ENCODE measurements around the gene ACACA. TPM values are rescaled to one million over a fixed set of nuclear protein-coding genes. Genes with fewer than 3 reads are reported as not detected.
A peak's percentile ranks its signal among the peaks of the same experiment; 100 is the strongest.

Gene ACACA
- total and polyA plus RNA-seq, 2 donors from 2014 or later, result 13.8 to 34.9 TPM

GRCh38 chr17:37273409-37274051, 133.1 kb downstream of the ACACA start:
- no peaks in the 10 kb centered on the region for H3K9me3 ChIP-seq (ENCODE audit: control insufficient read depth in 2 of 3, insufficient read depth in 1 of 3, low read length in 3 of 3)
- no peak for TF ChIP-seq CTCF (IDR thresholded peaks at IDR 0.05; ENCODE audit: borderline replicate concordance, extremely low read depth, insufficient read depth)
- no peaks in the 10 kb centered on the region for H3K27me3 ChIP-seq (ENCODE audit: control insufficient read depth, insufficient read depth, low read length)
- H3K4me1 ChIP-seq (ENCODE audit: control insufficient read depth in 2 of 3, insufficient read depth in 2 of 3, low read depth in 1 of 3, low read length in 3 of 3), result no peaks in the 10 kb centered on the region
- H3K4me3 ChIP-seq (ENCODE audit: low read length in 3 of 3), result no peak overlapping the region
- DNase-seq, result peak in 4 of 5 donors; percentile 24 to 84 (median 54)
- H3K36me3 ChIP-seq (ENCODE audit: control insufficient read depth in 2 of 3, insufficient read depth in 3 of 3, low read length in 3 of 3), result peaks cover 0 to 2% (median 0%) of the 10 kb centered on the region in 3 donors
- peak overlapping the region in 1 of 3 donors; percentile 2 for H3K9ac ChIP-seq (ENCODE audit: low read length in 3 of 3)
- no peak overlapping the region for H3K27ac ChIP-seq (ENCODE audit: low read depth in 2 of 2, low read length in 2 of 2)
- FAIRE-seq, result no peak
- intact Hi-C loops (cut with DNase I), result no loop called here

- peaks cover 0 to 9% (median 2%) of the 10 kb centered on the region in 3 donors for H3K9me3 ChIP-seq (ENCODE audit: control insufficient read depth in 2 of 3, insufficient read depth in 1 of 3, low read length in 3 of 3)
- H3K27me3 ChIP-seq (ENCODE audit: control insufficient read depth, insufficient read depth, low read length), result no peaks in the 10 kb centered on the region
- no peak for FAIRE-seq
- H3K4me3 ChIP-seq (ENCODE audit: low read length in 3 of 3), result no peak overlapping the region
- no peaks in the 10 kb centered on the region for H3K4me1 ChIP-seq (ENCODE audit: control insufficient read depth in 2 of 3, insufficient read depth in 2 of 3, low read depth in 1 of 3, low read length in 3 of 3)
- DNase-seq, result no peak
- intact Hi-C loops (cut with DNase I), result no loop called here
- TF ChIP-seq CTCF (IDR thresholded peaks at IDR 0.05; ENCODE audit: borderline replicate concordance, extremely low read depth, insufficient read depth), result no peak
- H3K9ac ChIP-seq (ENCODE audit: low read length in 3 of 3), result no peak overlapping the region
- no peak overlapping the region for H3K27ac ChIP-seq (ENCODE audit: low read depth in 2 of 2, low read length in 2 of 2)
- H3K36me3 ChIP-seq (ENCODE audit: control insufficient read depth in 2 of 3, insufficient read depth in 3 of 3, low read length in 3 of 3), result peaks cover 3 to 12% (median 12%) of the 10 kb centered on the region in 3 donors
Measured at GRCh38 chr17:37265446-37266173, 141.0 kb downstream of the ACACA start.

GRCh38 chr17:37261286-37261685, 145.3 kb downstream of the ACACA start:
- FAIRE-seq, result no peak
- peaks cover 0 to 9% (median 2%) of the 10 kb centered on the region in 3 donors for H3K9me3 ChIP-seq (ENCODE audit: control insufficient read depth in 2 of 3, insufficient read depth in 1 of 3, low read length in 3 of 3)
- H3K27me3 ChIP-seq (ENCODE audit: control insufficient read depth, insufficient read depth, low read length), result no peaks in the 10 kb centered on the region
- no peak for DNase-seq
- no peak for TF ChIP-seq CTCF (IDR thresholded peaks at IDR 0.05; ENCODE audit: borderline replicate concordance, extremely low read depth, insufficient read depth)
- H3K4me3 ChIP-seq (ENCODE audit: low read length in 3 of 3), result no peak overlapping the region
- H3K36me3 ChIP-seq (ENCODE audit: control insufficient read depth in 2 of 3, insufficient read depth in 3 of 3, low read length in 3 of 3), result peaks cover 3 to 16% (median 10%) of the 10 kb centered on the region in 3 donors
- no peaks in the 10 kb centered on the region for H3K4me1 ChIP-seq (ENCODE audit: control insufficient read depth in 2 of 3, insufficient read depth in 2 of 3, low read depth in 1 of 3, low read length in 3 of 3)
- H3K27ac ChIP-seq (ENCODE audit: low read depth in 2 of 2, low read length in 2 of 2), result no peak overlapping the region
- intact Hi-C loops (cut with DNase I), result no loop called here
- H3K9ac ChIP-seq (ENCODE audit: low read length in 3 of 3), result no peak overlapping the region

Measured in kidney (tissue), 14 donors.